PC-3 (cell line): ENCODE data around the gene SPRED1. TPM values are rescaled to one million over a fixed set of nuclear protein-coding genes. Genes with fewer than 3 reads are reported as not detected.

Source experiments
- ATAC-seq: fragments of 200-7000 bp; cut with Tn5 transposase; 2 replicates; pipeline ENCODE4 v1.9.1; 2020; ENCODE audit warnings: mild to moderate bottlenecking, moderate library complexity
- BruUV-seq: library from RNA; stranded (reverse); fragments of 400-500 nt; replicated peaks from 2 replicates; lab custom pipeline; 2021; lab: Mats Ljungman, UMichigan
- CTCF ChIA-PET: fragments of 300-600 bp; sonication (Branson Sonifier 250); formaldehyde crosslinking; loops from one replicate; lab custom pipeline; 2022; ENCODE audit warnings: antibody characterized with exemption; lab: Charles Lee
- POLR2A ChIA-PET: fragments of 300-600 bp; sonication (Branson Sonifier 250); formaldehyde crosslinking; loops from one replicate; lab custom pipeline; 2022; ENCODE audit warnings: antibody characterized with exemption; ENCODE audit not compliant: unreplicated experiment; lab: Charles Lee
- DNase-seq: peaks from one replicate; pipeline ENCODE4 v3.0.0-alpha.2; 2015
- H2AFZ ChIP-seq: fragments of 300-600 bp; sonication (generic); 2 replicates; pipeline ENCODE4 v1.6.0; 2016; ENCODE audit warnings: antibody characterized with exemption, low read length
- H3F3A ChIP-seq: fragments of 300-600 bp; sonication (generic); one replicate; pipeline ENCODE4 v1.6.0; 2017; ENCODE audit warnings: antibody characterized with exemption, low read length, control low read depth, mild to moderate bottlenecking; ENCODE audit not compliant: unreplicated experiment
- H3K27ac ChIP-seq: fragments of 300-600 bp; sonication (generic); 2 replicates; pipeline ENCODE4 v1.5.1; 2016; ENCODE audit warnings: mild to moderate bottlenecking, low read length
- H3K27me3 ChIP-seq: fragments of 300-600 bp; sonication (generic); 2 replicates; pipeline ENCODE4 v1.6.1; 2016; ENCODE audit warnings: low read length, mixed read lengths
- H3K36me3 ChIP-seq: fragments of 300-600 bp; sonication (generic); 2 replicates; pipeline ENCODE4 v1.6.1; 2016; ENCODE audit warnings: low read depth, mixed run types, low read length, mixed read lengths
- H3K4me1 ChIP-seq: fragments of 300-600 bp; sonication (generic); 2 replicates; pipeline ENCODE4 v1.5.1; 2016; ENCODE audit warnings: low read length; ENCODE audit not compliant: insufficient read depth
- H3K4me2 ChIP-seq: fragments of 300-600 bp; sonication (generic); 2 replicates; pipeline ENCODE4 v1.6.0; 2016; ENCODE audit warnings: low read length
- H3K4me3 ChIP-seq: fragments of 300-600 bp; sonication (generic); 2 replicates; pipeline ENCODE4 v1.5.1; 2016; ENCODE audit warnings: mild to moderate bottlenecking, low read length, mixed read lengths
- H3K79me2 ChIP-seq: fragments of 300-600 bp; sonication (generic); 2 replicates; pipeline ENCODE4 v1.6.1; 2017; ENCODE audit warnings: low read length, mixed read lengths
- H3K9ac ChIP-seq: fragments of 300-600 bp; sonication (generic); 2 replicates; pipeline ENCODE4 v1.6.0; 2016; ENCODE audit warnings: mild to moderate bottlenecking, low read length
- H3K9me2 ChIP-seq: fragments of 300-600 bp; sonication (generic); replicated peaks from 2 replicates; pipeline ENCODE4 v1.6.1; 2016; ENCODE audit warnings: mixed run types, low read length, mixed read lengths
- H3K9me3 ChIP-seq: fragments of 300-600 bp; sonication (generic); 2 replicates; pipeline ENCODE4 v1.6.1; 2016; ENCODE audit warnings: low read length, mixed read lengths
- H4K20me1 ChIP-seq: fragments of 300-600 bp; sonication (generic); 2 replicates; pipeline ENCODE4 v1.6.1; 2016; ENCODE audit warnings: low read length, mixed read lengths
- EZH2 ChIP-seq: fragments of 300-600 bp; sonication (generic); IDR thresholded peaks from one replicate; pipeline ENCODE4 v1.6.1; 2017; ENCODE audit warnings: antibody characterized with exemption, mild to moderate bottlenecking, low read length; ENCODE audit not compliant: unreplicated experiment
- EZH2phosphoT487 ChIP-seq: fragments of 300-600 bp; sonication (generic); IDR thresholded peaks from 2 replicates; pipeline ENCODE4 v1.6.1; 2018; ENCODE audit warnings: mild to moderate bottlenecking, antibody characterized with exemption, low read length, borderline replicate concordance
- intact Hi-C: fragments of 100-400 bp; cut with micrococcal nuclease; formaldehyde crosslinking; loops from 2 replicates; pipeline ENCODE4 v1.9.0; 2023
- total RNA-seq: library from RNA; depleted of rRNA; stranded (reverse); fragments of >200 nt; gene quantifications from 2 replicates; pipeline ENCODE4 v1.2.3, GENCODE V29; 2014
- TF ChIP-seq, protein P1 (sequence below): fragments of 300-600 bp; sonication (generic); conservative IDR thresholded peaks from 2 replicates; pipeline ENCODE4 v1.5.1; 2017; ENCODE audit warnings: antibody characterized with exemption, low read depth, mild to moderate bottlenecking, low read length

Gene SPRED1
- total RNA-seq, 1 experiment from 2014 or later = 39.7 TPM

DNA sequence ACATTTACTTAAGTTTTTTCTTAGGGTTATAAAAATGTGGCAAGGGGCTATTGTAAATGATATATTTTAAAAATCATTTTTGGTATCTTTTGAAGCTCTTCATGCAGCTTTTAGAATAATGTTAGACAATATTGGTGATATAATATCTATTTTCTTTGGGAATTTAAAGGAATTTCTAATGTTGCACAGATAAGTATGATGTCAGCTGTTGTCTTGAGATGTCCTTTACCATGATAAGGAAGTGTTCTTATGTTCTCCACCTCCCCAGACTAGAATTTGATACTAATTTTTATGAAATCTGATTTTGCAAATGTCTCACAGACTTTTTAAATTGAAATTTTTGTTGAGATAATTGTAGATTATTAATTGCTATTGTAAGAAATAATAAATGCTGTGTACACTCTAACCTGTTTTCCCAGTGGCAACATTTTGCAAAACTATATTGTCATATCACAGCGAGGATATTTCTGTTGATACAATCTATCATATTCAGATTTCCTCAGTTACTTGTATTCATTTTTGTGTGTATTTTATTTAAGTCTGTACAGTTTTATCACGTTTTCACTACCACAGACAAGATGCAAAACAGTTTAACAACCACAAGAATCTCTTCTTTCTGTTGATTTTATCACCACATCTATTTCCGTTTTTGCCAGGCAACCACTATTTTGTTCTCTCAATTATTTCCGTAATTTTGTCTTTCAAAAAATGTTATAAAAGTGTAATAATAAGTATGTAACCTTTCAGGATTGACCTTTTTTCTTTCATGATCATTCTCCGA, 55.4 kb downstream of the SPRED1 start:
- POLR2A ChIA-PET = no interaction called here
- no TSS peak for BruUV-seq
- Histone ChIP-seq H3K36me3 (0 out of 2 replicates have a peak, but pooled peaks cover 6% of the 10 kb centered on the region), H3K4me1 (no peaks in the 10 kb centered on the region), H3K4me2 (no peak overlapping the region), H3K79me2 (peaks cover 90% of the 10 kb centered on the region), H4K20me1 (peaks cover 28% of the 10 kb centered on the region; the same call in 1 of the 2 replicates), H3K27me3 (no peaks in the 10 kb centered on the region), H3F3A (no peaks in the 10 kb centered on the region), H3K9ac (no peak overlapping the region), H2AFZ (no peak overlapping the region), H3K4me3 (no peak overlapping the region), H3K9me3 (no peaks in the 10 kb centered on the region), H3K9me2 (no peaks in the 10 kb centered on the region), H3K27ac (no peak overlapping the region)
- TF ChIP-seq EZH2 (no peak), EZH2phosphoT487 (no peak)
- TF ChIP-seq, protein P1, sequence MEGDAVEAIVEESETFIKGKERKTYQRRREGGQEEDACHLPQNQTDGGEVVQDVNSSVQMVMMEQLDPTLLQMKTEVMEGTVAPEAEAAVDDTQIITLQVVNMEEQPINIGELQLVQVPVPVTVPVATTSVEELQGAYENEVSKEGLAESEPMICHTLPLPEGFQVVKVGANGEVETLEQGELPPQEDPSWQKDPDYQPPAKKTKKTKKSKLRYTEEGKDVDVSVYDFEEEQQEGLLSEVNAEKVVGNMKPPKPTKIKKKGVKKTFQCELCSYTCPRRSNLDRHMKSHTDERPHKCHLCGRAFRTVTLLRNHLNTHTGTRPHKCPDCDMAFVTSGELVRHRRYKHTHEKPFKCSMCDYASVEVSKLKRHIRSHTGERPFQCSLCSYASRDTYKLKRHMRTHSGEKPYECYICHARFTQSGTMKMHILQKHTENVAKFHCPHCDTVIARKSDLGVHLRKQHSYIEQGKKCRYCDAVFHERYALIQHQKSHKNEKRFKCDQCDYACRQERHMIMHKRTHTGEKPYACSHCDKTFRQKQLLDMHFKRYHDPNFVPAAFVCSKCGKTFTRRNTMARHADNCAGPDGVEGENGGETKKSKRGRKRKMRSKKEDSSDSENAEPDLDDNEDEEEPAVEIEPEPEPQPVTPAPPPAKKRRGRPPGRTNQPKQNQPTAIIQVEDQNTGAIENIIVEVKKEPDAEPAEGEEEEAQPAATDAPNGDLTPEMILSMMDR = no peak
- intact Hi-C loops = no loop called here
- CTCF ChIA-PET = no interaction called here
- ATAC-seq (no peak), DNase-seq (no peak)

DNA sequence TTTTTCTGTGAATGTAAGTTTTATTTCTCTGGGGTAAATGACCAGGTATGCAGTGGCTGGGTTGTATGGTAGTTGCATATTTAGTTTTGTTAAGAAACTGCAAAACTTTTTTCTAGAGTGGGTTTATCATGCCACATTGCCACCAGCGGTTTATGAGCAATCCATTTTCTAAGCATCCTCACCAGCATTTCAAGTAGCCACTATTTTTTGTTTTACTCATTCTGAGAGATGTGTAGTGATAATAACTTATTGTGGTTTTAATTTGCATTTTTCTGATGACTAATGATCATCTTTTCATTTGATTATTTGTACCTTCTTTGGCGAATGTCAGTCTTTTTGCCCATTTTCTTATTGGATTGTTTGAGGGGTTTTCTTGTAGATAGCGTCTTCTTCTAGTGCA, 56.2 kb downstream of the SPRED1 start:
- ChIA-PET POLR2A (no interaction called here), CTCF (no interaction called here)
- Histone ChIP-seq H4K20me1 (peaks cover 30% of the 10 kb centered on the region; the same call in 1 of the 2 replicates), H3K4me3 (no peak overlapping the region), H3K27ac (no peak overlapping the region), H3K4me2 (no peak overlapping the region), H3K9me3 (no peaks in the 10 kb centered on the region), H3K36me3 (0 out of 2 replicates have a peak, but pooled peaks cover 6% of the 10 kb centered on the region), H3F3A (no peaks in the 10 kb centered on the region), H3K27me3 (no peaks in the 10 kb centered on the region), H3K9ac (no peak overlapping the region), H3K79me2 (peaks cover 89% of the 10 kb centered on the region), H3K9me2 (no peaks in the 10 kb centered on the region), H2AFZ (no peak overlapping the region), H3K4me1 (no peaks in the 10 kb centered on the region)
- ATAC-seq (no peak), DNase-seq (no peak)
- no TSS peak for BruUV-seq
- TF ChIP-seq EZH2phosphoT487 (no peak), EZH2 (no peak)
- TF ChIP-seq, protein P1 = no peak
- intact Hi-C loops = no loop called here

DNA sequence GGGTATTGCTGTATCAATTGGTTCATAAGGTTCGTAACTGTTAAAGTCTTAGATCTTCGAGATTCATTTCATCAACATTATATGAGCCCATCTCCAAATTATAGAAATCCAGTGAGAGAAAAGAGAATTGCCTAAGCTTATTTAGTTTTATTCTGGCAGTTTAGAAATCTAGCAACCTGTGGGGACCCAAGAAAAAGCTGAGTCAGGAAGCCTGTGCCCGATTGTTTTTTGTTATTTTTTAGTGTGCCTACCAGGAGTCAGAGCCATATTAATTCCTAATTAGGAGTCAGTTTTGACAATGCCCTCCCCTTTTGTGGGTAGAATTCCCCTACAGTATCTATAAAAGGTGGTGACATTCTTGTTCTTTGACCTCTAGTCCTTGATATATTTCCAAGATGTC, 59.6 kb downstream of the SPRED1 start:
- intact Hi-C loops = no loop called here
- no TSS peak for BruUV-seq
- H2AFZ ChIP-seq = no peak overlapping the region
- DNase-seq (no peak), ATAC-seq (no peak)
- ChIA-PET CTCF (no interaction called here), POLR2A (interaction anchor here (0.6 kb wide), 1 partner anchor 432 kb away, joined by 6 read pairs; no protein-coding TSS in a partner anchor)
- H3K4me2 ChIP-seq = no peak overlapping the region
- H3F3A ChIP-seq = no peaks in the 10 kb centered on the region
- H3K9me3 ChIP-seq = no peaks in the 10 kb centered on the region
- H3K27ac ChIP-seq = no peak overlapping the region
- H3K4me1 ChIP-seq = no peaks in the 10 kb centered on the region
- peaks cover 37% of the 10 kb centered on the region for H4K20me1 ChIP-seq
- no peak overlapping the region for H3K9ac ChIP-seq
- H3K79me2 ChIP-seq = peaks cover 93% of the 10 kb centered on the region
- H3K4me3 ChIP-seq = no peak overlapping the region
- H3K27me3 ChIP-seq = no peaks in the 10 kb centered on the region
- H3K36me3 ChIP-seq = 0 out of 2 replicates have a peak, but pooled peaks cover 6% of the 10 kb centered on the region
- TF ChIP-seq EZH2 (no peak), EZH2phosphoT487 (no peak)
- TF ChIP-seq, protein P1 = no peak
- no peaks in the 10 kb centered on the region for H3K9me2 ChIP-seq
